GM12878 (cell line): ENCODE data around the gene TSC22D1. TPM values are rescaled to one million over a fixed set of nuclear protein-coding genes. Genes with fewer than 3 reads are reported as not detected.

Source experiments
- ATAC-seq: fragments of 200-7000 bp; cut with Tn5 transposase; 3 replicates; pipeline ENCODE4 v1.9.1; 2020; ENCODE audit warnings: mild to moderate bottlenecking, moderate library complexity
- BruUV-seq: library from RNA; stranded (reverse); fragments of 400-500 nt; replicated peaks from 2 replicates; lab custom pipeline; 2021; lab: Mats Ljungman, UMichigan
- CTCF ChIA-PET: fragments of 300-600 bp; sonication (Branson Sonifier 250); formaldehyde crosslinking; extraction: SDS; loops from one replicate; lab custom pipeline; 2021; ENCODE audit warnings: inconsistent platforms; lab: Yijun Ruan, JAX
- POLR2A ChIA-PET: fragments of 350-600 bp; formaldehyde crosslinking; extraction: SDS; loops from one replicate; lab custom pipeline; 2021; ENCODE audit warnings: inconsistent platforms; lab: Charles Lee
- RAD21 ChIA-PET: fragments of 300-600 bp; sonication (Branson Sonifier 250); formaldehyde crosslinking; loops from one replicate; lab custom pipeline; 2023; ENCODE audit warnings: antibody characterized with exemption; ENCODE audit not compliant: unreplicated experiment; lab: Charles Lee
- SMC1A ChIA-PET: fragments of 300-600 bp; sonication (Branson Sonifier 250); formaldehyde crosslinking; loops from one replicate; lab custom pipeline; 2023; ENCODE audit not compliant: unreplicated experiment, uncharacterized antibody; lab: Charles Lee
- DNase-seq: peaks from one replicate; pipeline ENCODE4 v3.0.0-alpha.2; 2011; ENCODE audit warnings: low read depth, low spot score
- FAIRE-seq: peaks from 3 replicates; lab custom pipeline; 2011; peaks lifted over from hg19 to GRCh38; lab: Jason Lieb, UNC
- H2AFZ ChIP-seq: 2 replicates; pipeline ENCODE4 v1.6.0; 2011; ENCODE audit warnings: low read depth, low read length, control low read depth; ENCODE audit not compliant: control insufficient read depth
- H3K27ac ChIP-seq: 2 replicates; pipeline ENCODE4 v1.5.1; 2011; ENCODE audit warnings: control low read depth; ENCODE audit not compliant: control insufficient read depth, insufficient read depth
- H3K27me3 ChIP-seq, 2 experiments: replicated peaks in 1 of 2; 2 replicates each; pipeline versions ENCODE4 v1.6.0 to v1.6.1; 2011; ENCODE audit warnings: low read length in 1 of 2; ENCODE audit not compliant: control insufficient read depth in 2 of 2, insufficient read depth in 2 of 2
- H3K36me3 ChIP-seq, 2 experiments: 2 replicates each; pipeline ENCODE4 v1.5.1; 2011; ENCODE audit warnings: low read length in 1 of 2; ENCODE audit not compliant: control insufficient read depth in 2 of 2, insufficient read depth in 2 of 2
- H3K4me1 ChIP-seq: 2 replicates; pipeline ENCODE4 v1.6.1; 2011; ENCODE audit warnings: mild to moderate bottlenecking, low read length, moderate library complexity, mixed read lengths; ENCODE audit not compliant: control insufficient read depth, insufficient read depth
- H3K4me2 ChIP-seq: 2 replicates; pipeline ENCODE4 v1.6.0; 2011; ENCODE audit warnings: control low read depth; ENCODE audit not compliant: control insufficient read depth, insufficient read depth
- H3K4me3 ChIP-seq: fragments of 200-600 bp; sonication (generic); 2 replicates; pipeline ENCODE4 v1.5.1; 2016
- H3K79me2 ChIP-seq: 2 replicates; pipeline ENCODE4 v1.6.0; 2011; ENCODE audit warnings: low read length; ENCODE audit not compliant: control insufficient read depth, insufficient read depth
- H3K9ac ChIP-seq: 2 replicates; pipeline ENCODE4 v1.8.0; 2011; ENCODE audit warnings: low read length, control low read depth, mixed read lengths; ENCODE audit not compliant: control insufficient read depth, insufficient read depth
- H3K9me3 ChIP-seq: replicated peaks from 3 replicates; pipeline ENCODE4 v1.5.1; 2011; ENCODE audit warnings: mild to moderate bottlenecking, low read length; ENCODE audit not compliant: control insufficient read depth, insufficient read depth
- H4K20me1 ChIP-seq: 2 replicates; pipeline ENCODE4 v1.6.0; 2011; ENCODE audit not compliant: control insufficient read depth, insufficient read depth
- BHLHE40 ChIP-seq, 2 experiments: fragments of 450-650 bp in 1 of 2; IDR thresholded peaks; 2 replicates each; pipeline ENCODE4 v1.6.1; 2011 to 2017; ENCODE audit warnings: low read depth in 2 of 2, borderline replicate concordance in 1 of 2, improper control_type of control experiment in 1 of 2, low read length in 1 of 2, mild to moderate bottlenecking in 1 of 2
- CHD1 ChIP-seq: IDR thresholded peaks from 2 replicates; pipeline ENCODE4 v1.6.1; 2012; ENCODE audit warnings: low read depth, low read length, improper control_type of control experiment
- EP300 ChIP-seq, 2 experiments: fragments of 150-350 bp in 1 of 2; IDR thresholded peaks; 2 replicates each; pipeline ENCODE4 v1.6.1; 2011 to 2012; ENCODE audit warnings: low read depth in 2 of 2, low read length in 2 of 2, borderline replicate concordance in 1 of 2, improper control_type of control experiment in 1 of 2, inconsistent platforms in 1 of 2; ENCODE audit not compliant: control insufficient read depth in 1 of 2
- HSF1 ChIP-seq: fragments of 150-350 bp; IDR thresholded peaks from 2 replicates; pipeline ENCODE4 v1.6.1; 2014; ENCODE audit warnings: mild to moderate bottlenecking, low read depth, low read length
- KDM1A ChIP-seq: fragments of 200-600 bp; sonication (generic); IDR thresholded peaks from 2 replicates; pipeline ENCODE4 v1.6.1; 2016; ENCODE audit warnings: borderline replicate concordance
- MTA3 ChIP-seq: IDR thresholded peaks from 2 replicates; pipeline ENCODE4 v1.6.1; 2012; ENCODE audit warnings: low read length, inconsistent platforms, borderline replicate concordance
- MXI1 ChIP-seq: fragments of 150-350 bp; IDR thresholded peaks from 2 replicates; pipeline ENCODE4 v1.6.1; 2011; ENCODE audit warnings: low read depth, mild to moderate bottlenecking, inconsistent platforms, low read length, improper control_type of control experiment
- NR2C1 ChIP-seq: fragments of 450-650 bp; IDR thresholded peaks from 2 replicates; pipeline ENCODE4 v1.6.1; 2017; ENCODE audit warnings: antibody characterized with exemption, mild to moderate bottlenecking, moderate library complexity
- NRF1 ChIP-seq: conservative IDR thresholded peaks from 2 replicates; pipeline ENCODE4 v1.6.1; 2011; ENCODE audit warnings: mild to moderate bottlenecking, low read depth, low read length, improper control_type of control experiment
- SPI1 ChIP-seq: IDR thresholded peaks from 2 replicates; pipeline ENCODE4 v1.6.1; 2011; ENCODE audit warnings: low read depth, mild to moderate bottlenecking, low read length, moderate library complexity, borderline replicate concordance; ENCODE audit not compliant: insufficient read depth
- TCF12 ChIP-seq: IDR thresholded peaks from 2 replicates; pipeline ENCODE4 v1.6.1; 2011; ENCODE audit warnings: low read depth, mild to moderate bottlenecking, low read length
- ZNF217 ChIP-seq: fragments of 450-650 bp; IDR thresholded peaks from 2 replicates; pipeline ENCODE4 v1.6.1; 2017; ENCODE audit warnings: antibody characterized with exemption, mild to moderate bottlenecking
- in situ Hi-C: fragments of 300-500 bp; cut with MboI; formaldehyde crosslinking; loops from 9 replicates; pipeline ENCODE4 v1.14.3; 2018; ENCODE audit warnings: mixed read lengths
- intact Hi-C: fragments of 100-400 bp; cut with micrococcal nuclease; formaldehyde crosslinking; loops from one replicate; pipeline ENCODE4 v1.14.2; 2022; ENCODE audit not compliant: unreplicated experiment
- polyA plus RNA-seq, 11 experiments: library from polyadenylated mRNA; depleted of rRNA in 4 of 11; unstranded in 6 of 11; stranded (reverse) in 5 of 11; fragments of >200 nt; fragmentation: Nextera tagmentation in 4 of 11; fragmentation: Illumina TruSeq in 1 of 11; extraction: Ambion mirVana in 4 of 11; extraction: Trizol in 1 of 11; gene quantifications; 1 replicate in 1 of 11; 2 replicates in 10 of 11; pipeline versions ENCODE4 v1.2.1 to v1.2.3, GENCODE V29; 2011 to 2016; ENCODE audit warnings: inconsistent platforms in 2 of 11, missing spikeins in 2 of 11, low read depth in 1 of 11
- total RNA-seq, 4 experiments: library from RNA; depleted of rRNA in 3 of 4; stranded (reverse); fragments of >200 nt in 3 of 4; fragmentation: Illumina TruSeq in 1 of 4; extraction: Trizol in 1 of 4; gene quantifications; 2 replicates each; pipeline versions ENCODE4 v1.2.1 to v1.2.3, GENCODE V29; 2013 to 2021
- TF ChIP-seq, protein P1 (sequence below): IDR thresholded peaks from 2 replicates; pipeline ENCODE4 v1.6.1; 2012; ENCODE audit warnings: low read depth, low read length, improper control_type of control experiment
- TF ChIP-seq, protein P2 (sequence below): fragments of 450-650 bp; IDR thresholded peaks from 2 replicates; pipeline ENCODE4 v1.6.1; 2016; ENCODE audit warnings: mild to moderate bottlenecking
- TF ChIP-seq, protein P3 (sequence below): fragments of 450-650 bp; IDR thresholded peaks from 2 replicates; pipeline ENCODE4 v1.6.1; 2014; ENCODE audit warnings: mild to moderate bottlenecking
- TF ChIP-seq, protein P4 (sequence below): fragments of 450-650 bp; formaldehyde crosslinking; IDR thresholded peaks from 2 replicates; pipeline ENCODE4 v1.4.0; 2022; ENCODE audit warnings: mild to moderate bottlenecking, moderate library complexity

The TSC22D1 gene
- total and polyA plus RNA-seq, 10 of the 15 experiments (the other 5 are each of a cell fraction or from before 2014, with no cell fraction given), result 0.37 to 15.7 (median 7.5) TPM

DNA sequence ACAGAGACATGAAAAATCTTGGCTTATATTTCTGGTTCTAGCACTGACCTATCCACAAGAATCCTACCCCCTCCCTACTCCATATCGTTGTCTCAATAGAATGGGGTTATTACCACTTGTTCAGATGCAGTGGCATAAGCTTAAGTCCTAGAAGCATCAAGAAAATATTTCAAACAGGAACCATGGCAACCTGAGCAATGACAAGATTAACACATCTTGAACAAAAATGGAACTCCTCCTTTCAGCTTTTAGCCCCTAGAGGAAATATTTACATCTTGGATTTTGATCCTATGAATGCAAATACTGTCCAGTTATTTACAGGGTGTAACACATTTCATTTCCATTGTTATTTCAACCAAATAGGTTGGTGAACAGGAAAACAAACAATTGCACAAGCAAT lies 46.1 kb upstream of the TSC22D1 start (continued):
- no peak for TF ChIP-seq MTA3
- TF ChIP-seq TCF12, result no peak

DNA sequence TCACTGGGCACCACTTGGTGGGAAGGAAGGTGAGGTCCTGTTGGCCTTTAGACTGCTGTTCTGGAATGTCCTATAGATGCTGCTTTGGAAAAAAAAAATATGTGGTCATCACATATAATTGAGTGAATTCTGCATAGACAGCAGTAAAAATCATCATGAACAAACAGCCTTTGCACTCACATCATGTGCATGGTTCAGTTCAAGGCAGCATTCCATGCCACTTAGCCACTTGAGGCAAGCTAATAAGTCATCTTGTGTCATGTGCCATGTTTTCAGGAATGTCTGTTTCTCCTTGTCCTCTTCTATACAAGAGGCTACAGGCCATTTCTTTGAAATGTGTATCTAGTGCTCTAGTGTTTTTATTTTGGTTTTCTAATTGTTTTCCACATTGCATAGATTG lies 43.9 kb upstream of the TSC22D1 start:
- no peak overlapping the region for H3K4me2 ChIP-seq
- BruUV-seq, result no TSS peak
- H3K9ac ChIP-seq, result no peak overlapping the region
- no peaks in the 10 kb centered on the region for H3K4me1 ChIP-seq
- ChIA-PET POLR2A (no interaction called here), SMC1A (no interaction called here), CTCF (no interaction called here), RAD21 (no interaction called here)
- no peak for ATAC-seq
- no peak for DNase-seq
- no peak overlapping the region for H3K4me3 ChIP-seq
- H2AFZ ChIP-seq, result no peak overlapping the region
- FAIRE-seq, result no peak
- no peak overlapping the region for H3K27ac ChIP-seq
- intact Hi-C loops (no loop called here), in situ Hi-C loops (no loop called here)
- H3K27me3 ChIP-seq, result no peaks in the 10 kb centered on the region
- no peaks in the 10 kb centered on the region for H4K20me1 ChIP-seq
- H3K79me2 ChIP-seq, result no peaks in the 10 kb centered on the region
- H3K36me3 ChIP-seq, result no peaks in the 10 kb centered on the region
- H3K9me3 ChIP-seq, result no peaks in the 10 kb centered on the region
- TF ChIP-seq, protein P1, sequence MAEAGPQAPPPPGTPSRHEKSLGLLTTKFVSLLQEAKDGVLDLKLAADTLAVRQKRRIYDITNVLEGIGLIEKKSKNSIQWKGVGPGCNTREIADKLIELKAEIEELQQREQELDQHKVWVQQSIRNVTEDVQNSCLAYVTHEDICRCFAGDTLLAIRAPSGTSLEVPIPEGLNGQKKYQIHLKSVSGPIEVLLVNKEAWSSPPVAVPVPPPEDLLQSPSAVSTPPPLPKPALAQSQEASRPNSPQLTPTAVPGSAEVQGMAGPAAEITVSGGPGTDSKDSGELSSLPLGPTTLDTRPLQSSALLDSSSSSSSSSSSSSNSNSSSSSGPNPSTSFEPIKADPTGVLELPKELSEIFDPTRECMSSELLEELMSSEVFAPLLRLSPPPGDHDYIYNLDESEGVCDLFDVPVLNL, result no peak
- TF ChIP-seq CHD1 (no peak), NR2C1 (no peak), HSF1 (no peak), KDM1A (no peak), MXI1 (no peak), NRF1 (no peak), SPI1 (no peak), EP300 (IDR thresholded peaks at IDR 0.05; ENCODE audit: borderline replicate concordance in 1 of 2, control insufficient read depth in 1 of 2, low read depth in 2 of 2, low read length in 2 of 2) (no peak), ZNF217 (no peak), BHLHE40 (IDR thresholded peaks at IDR 0.05; ENCODE audit: borderline replicate concordance in 1 of 2, low read depth in 2 of 2, low read length in 1 of 2) (no peak)
- TF ChIP-seq, protein P2, sequence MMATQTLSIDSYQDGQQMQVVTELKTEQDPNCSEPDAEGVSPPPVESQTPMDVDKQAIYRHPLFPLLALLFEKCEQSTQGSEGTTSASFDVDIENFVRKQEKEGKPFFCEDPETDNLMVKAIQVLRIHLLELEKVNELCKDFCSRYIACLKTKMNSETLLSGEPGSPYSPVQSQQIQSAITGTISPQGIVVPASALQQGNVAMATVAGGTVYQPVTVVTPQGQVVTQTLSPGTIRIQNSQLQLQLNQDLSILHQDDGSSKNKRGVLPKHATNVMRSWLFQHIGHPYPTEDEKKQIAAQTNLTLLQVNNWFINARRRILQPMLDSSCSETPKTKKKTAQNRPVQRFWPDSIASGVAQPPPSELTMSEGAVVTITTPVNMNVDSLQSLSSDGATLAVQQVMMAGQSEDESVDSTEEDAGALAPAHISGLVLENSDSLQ, result no peak
- TF ChIP-seq, protein P3, sequence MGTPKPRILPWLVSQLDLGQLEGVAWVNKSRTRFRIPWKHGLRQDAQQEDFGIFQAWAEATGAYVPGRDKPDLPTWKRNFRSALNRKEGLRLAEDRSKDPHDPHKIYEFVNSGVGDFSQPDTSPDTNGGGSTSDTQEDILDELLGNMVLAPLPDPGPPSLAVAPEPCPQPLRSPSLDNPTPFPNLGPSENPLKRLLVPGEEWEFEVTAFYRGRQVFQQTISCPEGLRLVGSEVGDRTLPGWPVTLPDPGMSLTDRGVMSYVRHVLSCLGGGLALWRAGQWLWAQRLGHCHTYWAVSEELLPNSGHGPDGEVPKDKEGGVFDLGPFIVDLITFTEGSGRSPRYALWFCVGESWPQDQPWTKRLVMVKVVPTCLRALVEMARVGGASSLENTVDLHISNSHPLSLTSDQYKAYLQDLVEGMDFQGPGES, result no peak
- TF ChIP-seq, protein P4, sequence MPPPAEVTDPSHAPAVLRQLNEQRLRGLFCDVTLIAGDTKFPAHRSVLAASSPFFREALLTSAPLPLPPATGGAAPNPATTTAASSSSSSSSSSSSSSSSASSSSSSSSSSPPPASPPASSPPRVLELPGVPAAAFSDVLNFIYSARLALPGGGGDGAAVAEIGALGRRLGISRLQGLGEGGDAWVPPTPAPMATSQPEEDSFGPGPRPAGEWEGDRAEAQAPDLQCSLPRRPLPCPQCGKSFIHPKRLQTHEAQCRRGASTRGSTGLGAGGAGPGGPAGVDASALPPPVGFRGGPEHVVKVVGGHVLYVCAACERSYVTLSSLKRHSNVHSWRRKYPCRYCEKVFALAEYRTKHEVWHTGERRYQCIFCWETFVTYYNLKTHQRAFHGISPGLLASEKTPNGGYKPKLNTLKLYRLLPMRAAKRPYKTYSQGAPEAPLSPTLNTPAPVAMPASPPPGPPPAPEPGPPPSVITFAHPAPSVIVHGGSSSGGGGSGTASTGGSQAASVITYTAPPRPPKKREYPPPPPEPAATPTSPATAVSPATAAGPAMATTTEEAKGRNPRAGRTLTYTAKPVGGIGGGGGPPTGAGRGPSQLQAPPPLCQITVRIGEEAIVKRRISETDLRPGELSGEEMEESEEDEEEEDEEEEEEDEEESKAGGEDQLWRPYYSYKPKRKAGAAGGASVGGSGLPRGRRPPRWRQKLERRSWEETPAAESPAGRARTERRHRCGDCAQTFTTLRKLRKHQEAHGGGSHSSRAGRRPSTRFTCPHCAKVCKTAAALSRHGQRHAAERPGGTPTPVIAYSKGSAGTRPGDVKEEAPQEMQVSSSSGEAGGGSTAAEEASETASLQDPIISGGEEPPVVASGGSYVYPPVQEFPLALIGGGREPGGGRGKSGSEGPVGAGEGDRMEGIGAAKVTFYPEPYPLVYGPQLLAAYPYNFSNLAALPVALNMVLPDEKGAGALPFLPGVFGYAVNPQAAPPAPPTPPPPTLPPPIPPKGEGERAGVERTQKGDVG (CRISPR knock-in tag), result no peak
